OCI-LY1 (cell line): ENCODE measurements around the gene E2F8.

Source experiments
- CTCF ChIP-seq: fragments of 200-600 bp; sonication (generic), shearing (Covaris generic); IDR thresholded peaks from 2 replicates; pipeline ENCODE4 v1.5.1; 2017; ENCODE audit warnings: mild to moderate bottlenecking, antibody characterized with exemption, low read length, moderate library complexity, mixed read lengths
- EZH2 ChIP-seq: fragments of 200-600 bp; sonication (generic), shearing (Covaris generic); IDR thresholded peaks from 2 replicates; pipeline ENCODE4 v1.8.0; 2017; ENCODE audit warnings: borderline replicate concordance, mixed run types, mild to moderate bottlenecking, antibody characterized with exemption, low read length, moderate library complexity, mixed read lengths

GRCh38 chr11:19193916-19194315, 46.8 kb downstream of the E2F8 start:
- no peak for TF ChIP-seq CTCF
- no peak for TF ChIP-seq EZH2
